Measurements from ENCODE around the gene PCID2.

The PCID2 gene

GRCh38 chr13:113239357-113239756 lies 30.9 kb upstream of the PCID2 start:
- Histone ChIP-seq H3K36me3 (ENCODE audit: insufficient read depth, insufficient read length, low read length) (peaks cover 79% of the 10 kb centered on the region), H3K4me1 (ENCODE audit: insufficient read depth, insufficient read length) (no peaks in the 10 kb centered on the region), H3K27me3 (ENCODE audit: insufficient read depth, insufficient read length) (no peaks in the 10 kb centered on the region), H3K9ac (ENCODE audit: insufficient read length, low read depth) (no peak overlapping the region), H3K9me3 (ENCODE audit: insufficient read depth, low read length) (no peaks in the 10 kb centered on the region), H3K4me3 (ENCODE audit: insufficient read length, low read depth) (no peak overlapping the region)
- TF ChIP-seq SUZ12 (IDR thresholded peaks at IDR 0.05; ENCODE audit: extremely low read depth, insufficient read depth, insufficient read length) (no peak), ZNF274 (IDR thresholded peaks at IDR 0.05; ENCODE audit: low read depth, low read length) (no peak), YY1 (IDR thresholded peaks at IDR 0.05; ENCODE audit: insufficient read depth, insufficient read length) (no peak)
- DNase-seq (ENCODE audit: low read depth, low spot score): no peak

- no peaks in the 10 kb centered on the region for H3K4me1 ChIP-seq (ENCODE audit: insufficient read depth, insufficient read length)
- H3K36me3 ChIP-seq (ENCODE audit: insufficient read depth, insufficient read length, low read length): peaks cover 80% of the 10 kb centered on the region
- no peak overlapping the region for H3K9ac ChIP-seq (ENCODE audit: insufficient read length, low read depth)
- no peak for DNase-seq (ENCODE audit: low read depth, low spot score)
- no peaks in the 10 kb centered on the region for H3K9me3 ChIP-seq (ENCODE audit: insufficient read depth, low read length)
- H3K4me3 ChIP-seq (ENCODE audit: insufficient read length, low read depth): no peak overlapping the region
- TF ChIP-seq YY1 (IDR thresholded peaks at IDR 0.05; ENCODE audit: insufficient read depth, insufficient read length): no peak
- TF ChIP-seq ZNF274 (IDR thresholded peaks at IDR 0.05; ENCODE audit: low read depth, low read length): no peak
- no peak for TF ChIP-seq SUZ12 (IDR thresholded peaks at IDR 0.05; ENCODE audit: extremely low read depth, insufficient read depth, insufficient read length)
- H3K27me3 ChIP-seq (ENCODE audit: insufficient read depth, insufficient read length): no peaks in the 10 kb centered on the region
Measured at GRCh38 chr13:113238536-113238935, 30.1 kb upstream of the PCID2 start.

DNA sequence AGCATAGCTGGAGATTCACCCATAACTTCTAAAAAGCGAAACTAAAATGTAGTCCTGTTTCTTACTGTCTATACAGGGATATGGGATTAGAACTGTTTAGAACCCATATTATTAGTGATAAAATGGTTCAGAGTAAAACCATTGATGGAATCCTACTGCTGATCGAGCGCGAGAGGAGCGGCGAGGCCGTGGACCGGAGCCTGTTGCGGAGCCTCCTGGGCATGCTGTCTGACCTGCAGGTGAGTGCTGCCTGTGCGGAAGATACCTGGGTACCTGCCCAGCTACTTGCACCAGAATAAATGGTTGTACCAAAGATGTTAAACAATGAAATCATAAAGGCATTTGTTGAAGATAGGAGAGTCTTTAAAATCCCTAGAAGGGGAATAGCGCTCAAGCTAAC lies 24.6 kb upstream of the PCID2 start:
- H3K4me1 ChIP-seq (ENCODE audit: insufficient read depth, insufficient read length): no peaks in the 10 kb centered on the region
- H3K9me3 ChIP-seq (ENCODE audit: insufficient read depth, low read length): no peaks in the 10 kb centered on the region
- no peak for DNase-seq (ENCODE audit: low read depth, low spot score)
- no peaks in the 10 kb centered on the region for H3K27me3 ChIP-seq (ENCODE audit: insufficient read depth, insufficient read length)
- no peak for TF ChIP-seq YY1 (IDR thresholded peaks at IDR 0.05; ENCODE audit: insufficient read depth, insufficient read length)
- TF ChIP-seq ZNF274 (IDR thresholded peaks at IDR 0.05; ENCODE audit: low read depth, low read length): no peak
- no peak for TF ChIP-seq SUZ12 (IDR thresholded peaks at IDR 0.05; ENCODE audit: extremely low read depth, insufficient read depth, insufficient read length)
- peaks cover 78% of the 10 kb centered on the region for H3K36me3 ChIP-seq (ENCODE audit: insufficient read depth, insufficient read length, low read length)
- no peak overlapping the region for H3K9ac ChIP-seq (ENCODE audit: insufficient read length, low read depth)
- H3K4me3 ChIP-seq (ENCODE audit: insufficient read length, low read depth): no peak overlapping the region

- TF ChIP-seq ZNF274 (IDR thresholded peaks at IDR 0.05; ENCODE audit: low read depth, low read length) (no peak), SUZ12 (IDR thresholded peaks at IDR 0.05; ENCODE audit: extremely low read depth, insufficient read depth, insufficient read length) (no peak), YY1 (IDR thresholded peaks at IDR 0.05; ENCODE audit: insufficient read depth, insufficient read length) (no peak)
- Histone ChIP-seq H3K4me1 (ENCODE audit: insufficient read depth, insufficient read length) (no peaks in the 10 kb centered on the region), H3K9me3 (ENCODE audit: insufficient read depth, low read length) (no peaks in the 10 kb centered on the region), H3K27me3 (ENCODE audit: insufficient read depth, insufficient read length) (no peaks in the 10 kb centered on the region), H3K36me3 (ENCODE audit: insufficient read depth, insufficient read length, low read length) (peaks cover 76% of the 10 kb centered on the region), H3K4me3 (ENCODE audit: insufficient read length, low read depth) (no peak overlapping the region), H3K9ac (ENCODE audit: insufficient read length, low read depth) (no peak overlapping the region)
- DNase-seq (ENCODE audit: low read depth, low spot score): no peak
Measured at GRCh38 chr13:113232208-113233003, 23.9 kb upstream of the PCID2 start.

DNA sequence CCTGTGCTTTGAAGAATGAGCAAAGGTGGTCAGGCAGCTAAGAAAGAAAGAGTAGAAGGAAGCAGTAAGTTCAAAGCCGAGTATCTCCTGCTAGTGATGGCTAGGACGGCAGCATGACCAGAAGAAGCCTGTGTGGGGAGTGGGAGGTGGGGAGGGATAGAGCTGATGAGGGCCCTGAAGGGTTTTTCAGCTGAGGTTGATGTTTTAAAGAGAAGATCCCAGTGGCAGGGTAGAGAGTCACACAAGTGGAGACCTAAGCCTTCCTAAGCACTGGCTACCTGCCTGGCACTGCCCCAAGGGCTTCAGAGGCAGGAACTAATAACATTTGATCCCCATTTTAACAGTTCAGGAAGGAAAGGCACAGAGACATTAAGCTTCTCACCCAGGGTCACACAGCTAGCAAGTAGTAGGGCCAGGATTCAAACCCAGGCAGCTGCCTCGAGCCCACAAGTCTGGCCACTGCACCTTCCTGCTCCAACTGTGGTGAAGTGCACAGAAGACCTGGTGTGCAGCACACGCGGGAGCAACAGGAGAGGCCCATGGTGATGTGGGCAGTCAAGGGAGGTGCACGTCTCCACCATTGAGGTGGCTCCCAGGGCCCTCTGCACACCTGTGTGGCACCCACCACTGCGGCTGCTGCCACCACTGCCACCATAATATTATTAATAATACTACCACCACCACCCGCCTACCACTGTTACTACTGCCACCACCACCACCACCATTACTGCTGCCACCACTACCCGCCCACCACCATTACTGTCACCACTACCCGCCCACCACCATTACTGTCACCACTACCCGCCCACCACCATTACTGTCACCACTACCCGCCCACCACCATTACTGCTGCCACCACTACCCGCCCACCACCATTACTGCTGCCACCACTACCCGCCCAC lies 23.1 kb upstream of the PCID2 start:
- H3K4me1 ChIP-seq (ENCODE audit: insufficient read depth, insufficient read length): peaks cover 2% of the 10 kb centered on the region

GRCh38 chr13:113229791-113230190 lies 21.3 kb upstream of the PCID2 start:
- no peak overlapping the region for H3K4me3 ChIP-seq (ENCODE audit: insufficient read length, low read depth)
- H3K36me3 ChIP-seq (ENCODE audit: insufficient read depth, insufficient read length, low read length): peaks cover 80% of the 10 kb centered on the region
- TF ChIP-seq YY1 (IDR thresholded peaks at IDR 0.05; ENCODE audit: insufficient read depth, insufficient read length): no peak
- TF ChIP-seq ZNF274 (IDR thresholded peaks at IDR 0.05; ENCODE audit: low read depth, low read length): no peak
- no peak for TF ChIP-seq SUZ12 (IDR thresholded peaks at IDR 0.05; ENCODE audit: extremely low read depth, insufficient read depth, insufficient read length)
- no peaks in the 10 kb centered on the region for H3K27me3 ChIP-seq (ENCODE audit: insufficient read depth, insufficient read length)
- no peak overlapping the region for H3K9ac ChIP-seq (ENCODE audit: insufficient read length, low read depth)
- H3K4me1 ChIP-seq (ENCODE audit: insufficient read depth, insufficient read length): peaks cover 2% of the 10 kb centered on the region
- no peak for DNase-seq (ENCODE audit: low read depth, low spot score)
- no peaks in the 10 kb centered on the region for H3K9me3 ChIP-seq (ENCODE audit: insufficient read depth, low read length)

More for the DNA sequence above, 23.1 kb upstream of the PCID2 start:
- DNase-seq (ENCODE audit: low read depth, low spot score): no peak
- no peak for TF ChIP-seq SUZ12 (IDR thresholded peaks at IDR 0.05; ENCODE audit: extremely low read depth, insufficient read depth, insufficient read length)
- H3K4me3 ChIP-seq (ENCODE audit: insufficient read length, low read depth): no peak overlapping the region
- H3K27me3 ChIP-seq (ENCODE audit: insufficient read depth, insufficient read length): no peaks in the 10 kb centered on the region
- H3K9me3 ChIP-seq (ENCODE audit: insufficient read depth, low read length): no peaks in the 10 kb centered on the region
- peaks cover 77% of the 10 kb centered on the region for H3K36me3 ChIP-seq (ENCODE audit: insufficient read depth, insufficient read length, low read length)
- H3K9ac ChIP-seq (ENCODE audit: insufficient read length, low read depth): no peak overlapping the region

- Histone ChIP-seq H3K4me3 (ENCODE audit: insufficient read length, low read depth) (no peak overlapping the region), H3K36me3 (ENCODE audit: insufficient read depth, insufficient read length, low read length) (peaks cover 80% of the 10 kb centered on the region)
Measured at GRCh38 chr13:113229161-113229560, 20.7 kb upstream of the PCID2 start.

More at GRCh38 chr13:113229161-113229560, 20.7 kb upstream of the PCID2 start:
- Histone ChIP-seq H3K27me3 (ENCODE audit: insufficient read depth, insufficient read length) (no peaks in the 10 kb centered on the region), H3K4me1 (ENCODE audit: insufficient read depth, insufficient read length) (peaks cover 2% of the 10 kb centered on the region), H3K9ac (ENCODE audit: insufficient read length, low read depth) (no peak overlapping the region), H3K9me3 (ENCODE audit: insufficient read depth, low read length) (no peaks in the 10 kb centered on the region)
- TF ChIP-seq YY1 (IDR thresholded peaks at IDR 0.05; ENCODE audit: insufficient read depth, insufficient read length) (no peak), ZNF274 (IDR thresholded peaks at IDR 0.05; ENCODE audit: low read depth, low read length) (no peak), SUZ12 (IDR thresholded peaks at IDR 0.05; ENCODE audit: extremely low read depth, insufficient read depth, insufficient read length) (no peak)
- DNase-seq (ENCODE audit: low read depth, low spot score): no peak
